ENCODE data around the gene IYD. TPM values are rescaled to one million over a fixed set of nuclear protein-coding genes. Genes with fewer than 3 reads are reported as not detected.

Gene IYD
- total RNA-seq, 2 experiments from 2014 or later = not detected

DNA sequence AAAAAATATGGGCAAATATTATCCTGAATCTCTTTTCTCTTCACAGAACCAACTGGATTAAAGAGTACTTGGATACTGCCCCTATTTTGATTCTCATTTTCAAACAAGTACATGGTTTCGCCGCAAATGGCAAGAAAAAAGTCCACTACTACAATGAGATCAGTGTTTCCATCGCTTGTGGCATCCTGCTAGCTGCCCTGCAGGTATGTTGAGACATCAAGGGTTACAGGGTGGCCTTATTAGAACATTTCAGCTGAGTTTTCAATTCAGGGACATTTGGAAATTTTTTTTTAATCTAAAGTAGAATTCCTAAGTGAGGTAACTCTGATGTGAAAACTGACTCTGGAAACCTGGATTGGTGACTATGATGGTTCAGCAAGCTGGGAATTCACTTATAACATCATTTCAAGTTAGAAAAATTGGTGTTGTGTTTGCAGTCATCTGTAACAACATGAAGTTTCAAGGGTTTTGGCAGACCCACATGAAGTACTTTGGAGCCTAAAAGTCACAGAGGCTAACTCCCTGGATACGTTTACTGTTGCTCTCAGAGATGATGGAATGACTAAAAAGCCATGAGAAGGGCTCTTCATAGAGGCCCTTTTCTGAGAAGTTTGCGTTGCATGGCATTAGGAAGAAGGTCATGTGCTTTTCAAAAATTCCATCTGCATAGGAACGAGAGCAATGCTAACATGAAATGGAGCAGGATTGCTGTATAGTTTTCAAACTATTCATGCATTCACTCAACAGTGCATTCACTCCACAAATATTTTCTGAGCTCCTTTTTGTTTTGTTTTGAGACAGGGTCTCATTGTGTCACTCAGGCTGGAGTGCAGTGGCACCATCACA lies 25.5 kb downstream of the IYD start:
- H4K20me1 ChIP-seq (ENCODE audit: insufficient read depth, low read length) = no peaks in the 10 kb centered on the region
- no peaks in the 10 kb centered on the region for H3K79me2 ChIP-seq (ENCODE audit: insufficient read depth, low read depth, low read length)
- H3K4me1 ChIP-seq (ENCODE audit: insufficient read depth, low read length, poor library complexity, severe bottlenecking) = no peaks in the 10 kb centered on the region
- no peak overlapping the region for H2AFZ ChIP-seq (ENCODE audit: low read length)
- intact Hi-C loops (cut with micrococcal nuclease; ENCODE audit: unreplicated experiment) = loop anchor here (2.0 to 10.0 kb wide), 3 partner anchors 49 to 459 kb away; no protein-coding TSS in a partner anchor
- CTCF ChIA-PET (ENCODE audit: unreplicated experiment) = interaction anchor here (0.7 to 1.4 kb wide), 4 partner anchors 14 to 314 kb away, joined by 3 to 5 read pairs (median 4); no protein-coding TSS in a partner anchor
- H3K27ac ChIP-seq (ENCODE audit: low read depth, low read length, poor library complexity, severe bottlenecking) = no peak overlapping the region
- TF ChIP-seq, protein P1, sequence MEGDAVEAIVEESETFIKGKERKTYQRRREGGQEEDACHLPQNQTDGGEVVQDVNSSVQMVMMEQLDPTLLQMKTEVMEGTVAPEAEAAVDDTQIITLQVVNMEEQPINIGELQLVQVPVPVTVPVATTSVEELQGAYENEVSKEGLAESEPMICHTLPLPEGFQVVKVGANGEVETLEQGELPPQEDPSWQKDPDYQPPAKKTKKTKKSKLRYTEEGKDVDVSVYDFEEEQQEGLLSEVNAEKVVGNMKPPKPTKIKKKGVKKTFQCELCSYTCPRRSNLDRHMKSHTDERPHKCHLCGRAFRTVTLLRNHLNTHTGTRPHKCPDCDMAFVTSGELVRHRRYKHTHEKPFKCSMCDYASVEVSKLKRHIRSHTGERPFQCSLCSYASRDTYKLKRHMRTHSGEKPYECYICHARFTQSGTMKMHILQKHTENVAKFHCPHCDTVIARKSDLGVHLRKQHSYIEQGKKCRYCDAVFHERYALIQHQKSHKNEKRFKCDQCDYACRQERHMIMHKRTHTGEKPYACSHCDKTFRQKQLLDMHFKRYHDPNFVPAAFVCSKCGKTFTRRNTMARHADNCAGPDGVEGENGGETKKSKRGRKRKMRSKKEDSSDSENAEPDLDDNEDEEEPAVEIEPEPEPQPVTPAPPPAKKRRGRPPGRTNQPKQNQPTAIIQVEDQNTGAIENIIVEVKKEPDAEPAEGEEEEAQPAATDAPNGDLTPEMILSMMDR (conservative IDR thresholded peaks at IDR 0.05; ENCODE audit: low read length) = no peak
- TF ChIP-seq EZH2phosphoT487 (IDR thresholded peaks at IDR 0.05; ENCODE audit: borderline replicate concordance, low read depth, low read length) = no peak
- H3K4me3 ChIP-seq (ENCODE audit: low read depth, low read length, poor library complexity, severe bottlenecking) = no peak overlapping the region
- H3K9me2 ChIP-seq (ENCODE audit: insufficient read depth, low read length) = no peaks in the 10 kb centered on the region
- H3K4me2 ChIP-seq (ENCODE audit: low read length) = no peak overlapping the region
- no peaks in the 10 kb centered on the region for H3K36me3 ChIP-seq (ENCODE audit: insufficient read depth, low read length)
- DNase-seq (ENCODE audit: low spot score) = no peak
- POLR2A ChIA-PET = interaction anchor here (0.5 to 2.3 kb wide), 12 partner anchors 9 to 318 kb away, joined by 3 to 16 read pairs (median 4); partner anchors contain the start of gene IYD
- BruUV-seq (replicated peaks) = no TSS peak
- H3K9me3 ChIP-seq (ENCODE audit: low read length) = no peaks in the 10 kb centered on the region

DNA sequence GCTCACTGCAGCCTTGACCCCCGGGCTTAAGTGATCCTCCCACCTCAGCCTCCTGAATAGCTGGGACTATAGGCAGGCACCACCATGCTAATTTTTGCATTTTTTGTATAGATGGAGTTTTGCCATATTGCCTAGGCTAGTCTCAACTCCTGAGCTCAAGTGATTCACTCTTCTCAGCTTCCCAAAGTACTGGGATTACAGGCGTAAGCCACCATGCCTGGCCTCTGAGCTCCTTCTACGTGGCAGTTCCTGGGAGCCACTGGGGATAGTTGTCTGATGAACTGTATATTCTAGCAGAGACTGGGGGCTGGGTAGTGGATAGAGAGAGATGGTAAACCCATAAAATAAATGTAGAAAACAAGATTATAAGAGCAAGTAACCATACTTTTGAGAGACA lies 26.1 kb downstream of the IYD start:
- TF ChIP-seq EZH2phosphoT487 (IDR thresholded peaks at IDR 0.05; ENCODE audit: borderline replicate concordance, low read depth, low read length) = no peak
- TF ChIP-seq, protein P1 (conservative IDR thresholded peaks at IDR 0.05; ENCODE audit: low read length) = no peak
- no peak overlapping the region for H3K4me3 ChIP-seq (ENCODE audit: low read depth, low read length, poor library complexity, severe bottlenecking)
- H3K36me3 ChIP-seq (ENCODE audit: insufficient read depth, low read length) = no peaks in the 10 kb centered on the region
- H3K27ac ChIP-seq (ENCODE audit: low read depth, low read length, poor library complexity, severe bottlenecking) = no peak overlapping the region
- no peaks in the 10 kb centered on the region for H4K20me1 ChIP-seq (ENCODE audit: insufficient read depth, low read length)
- H3K4me1 ChIP-seq (ENCODE audit: insufficient read depth, low read length, poor library complexity, severe bottlenecking) = no peaks in the 10 kb centered on the region
- DNase-seq (ENCODE audit: low spot score) = no peak
- ChIA-PET POLR2A (interaction anchor here (0.5 to 2.3 kb wide), 15 partner anchors 10 to 435 kb away, joined by 3 to 16 read pairs (median 3); partner anchors contain the start of gene IYD), CTCF (ENCODE audit: unreplicated experiment) (interaction anchor here (0.7 to 1.5 kb wide), 8 partner anchors 12 to 388 kb away, joined by 3 to 5 read pairs (median 4); no protein-coding TSS in a partner anchor)
- intact Hi-C loops (cut with micrococcal nuclease; ENCODE audit: unreplicated experiment) = loop anchor here (1.0 to 10.0 kb wide), 5 partner anchors 50 to 460 kb away; no protein-coding TSS in a partner anchor
- H3K9me2 ChIP-seq (ENCODE audit: insufficient read depth, low read length) = no peaks in the 10 kb centered on the region
- no peak overlapping the region for H2AFZ ChIP-seq (ENCODE audit: low read length)
- no peaks in the 10 kb centered on the region for H3K9me3 ChIP-seq (ENCODE audit: low read length)
- no peaks in the 10 kb centered on the region for H3K79me2 ChIP-seq (ENCODE audit: insufficient read depth, low read depth, low read length)
- BruUV-seq (replicated peaks) = no TSS peak
- no peak overlapping the region for H3K4me2 ChIP-seq (ENCODE audit: low read length)

Data from OCI-LY7 (cell line).